Tongue (tissue), 2 donors: Measurements from ENCODE around the gene SH3GL1. TPM values are rescaled to one million over a fixed set of nuclear protein-coding genes. Genes with fewer than 3 reads are reported as not detected.
"Not testable (repeated sequence)": the region's sequence is repeated elsewhere in the genome, so short reads cannot be mapped to it uniquely, and the experiment has no call there.

ENCODE experiments used
- DNase-seq: peaks from one replicate; pipeline ENCODE4 v3.0.0-alpha.2; 2015
- total RNA-seq: library from RNA; depleted of rRNA; stranded (reverse); fragments of >200 nt; gene quantifications from one replicate; pipeline ENCODE4 v1.2.3, GENCODE V29; 2014

SH3GL1 gene
- total RNA-seq, 1 donor from 2014 or later, result 37.6 TPM

GRCh38 chr19:4362831-4363545, 37.4 kb downstream of the SH3GL1 start:
- no peak for DNase-seq

- DNase-seq, result no peak
Observed at GRCh38 chr19:4362101-4362828, 38.1 kb downstream of the SH3GL1 start.

GRCh38 chr19:4361152-4362046, 38.9 kb downstream of the SH3GL1 start:
- DNase-seq, result no peak

GRCh38 chr19:4360641-4361151, 39.7 kb downstream of the SH3GL1 start:
- peak; percentile 49 for DNase-seq

GRCh38 chr19:4360081-4360569, 40.2 kb downstream of the SH3GL1 start:
- no peak for DNase-seq

GRCh38 chr19:4359627-4360000, 40.7 kb downstream of the SH3GL1 start:
- no peak for DNase-seq

- no peak for DNase-seq
Observed at GRCh38 chr19:4358709-4359626, 41.4 kb downstream of the SH3GL1 start.

- no peak for DNase-seq
Observed at GRCh38 chr19:4357921-4358326, 42.4 kb downstream of the SH3GL1 start.

GRCh38 chr19:4357095-4357797, 43.1 kb downstream of the SH3GL1 start:
- no peak for DNase-seq

GRCh38 chr19:4354897-4355296, 45.5 kb downstream of the SH3GL1 start:
- DNase-seq, result no peak

- no peak for DNase-seq
Observed at GRCh38 chr19:4354282-4354681, 46.1 kb downstream of the SH3GL1 start.

- peak; percentile 79 for DNase-seq
Observed at GRCh38 chr19:4352701-4353121, 47.6 kb downstream of the SH3GL1 start.

GRCh38 chr19:4350726-4351125, 49.6 kb downstream of the SH3GL1 start:
- no peak for DNase-seq

- DNase-seq, result no peak
Observed at GRCh38 chr19:4350111-4350510, 50.2 kb downstream of the SH3GL1 start.

GRCh38 chr19:4349225-4349624, 51.1 kb downstream of the SH3GL1 start:
- not testable (repeated sequence) for DNase-seq

GRCh38 chr19:4347521-4347920, 52.8 kb downstream of the SH3GL1 start:
- no peak for DNase-seq

GRCh38 chr19:4346020-4346383, 54.3 kb downstream of the SH3GL1 start:
- DNase-seq, result no peak

- no peak for DNase-seq
Observed at GRCh38 chr19:4345342-4346019, 54.9 kb downstream of the SH3GL1 start.

GRCh38 chr19:4343370-4344307, 56.7 kb downstream of the SH3GL1 start, which contains the start of gene MPND:
Gene MPND, plus strand, starts transcription at chr19:4343562. Its CDS starts 32 bp downstream, at chr19:4343594.
- peak; percentile 96 for DNase-seq
